ENCODE data around the gene MYL12B.
"Not testable (repeated sequence)": the region's sequence is repeated elsewhere in the genome, so short reads cannot be mapped to it uniquely, and the experiment has no call there.

MYL12B gene

DNA sequence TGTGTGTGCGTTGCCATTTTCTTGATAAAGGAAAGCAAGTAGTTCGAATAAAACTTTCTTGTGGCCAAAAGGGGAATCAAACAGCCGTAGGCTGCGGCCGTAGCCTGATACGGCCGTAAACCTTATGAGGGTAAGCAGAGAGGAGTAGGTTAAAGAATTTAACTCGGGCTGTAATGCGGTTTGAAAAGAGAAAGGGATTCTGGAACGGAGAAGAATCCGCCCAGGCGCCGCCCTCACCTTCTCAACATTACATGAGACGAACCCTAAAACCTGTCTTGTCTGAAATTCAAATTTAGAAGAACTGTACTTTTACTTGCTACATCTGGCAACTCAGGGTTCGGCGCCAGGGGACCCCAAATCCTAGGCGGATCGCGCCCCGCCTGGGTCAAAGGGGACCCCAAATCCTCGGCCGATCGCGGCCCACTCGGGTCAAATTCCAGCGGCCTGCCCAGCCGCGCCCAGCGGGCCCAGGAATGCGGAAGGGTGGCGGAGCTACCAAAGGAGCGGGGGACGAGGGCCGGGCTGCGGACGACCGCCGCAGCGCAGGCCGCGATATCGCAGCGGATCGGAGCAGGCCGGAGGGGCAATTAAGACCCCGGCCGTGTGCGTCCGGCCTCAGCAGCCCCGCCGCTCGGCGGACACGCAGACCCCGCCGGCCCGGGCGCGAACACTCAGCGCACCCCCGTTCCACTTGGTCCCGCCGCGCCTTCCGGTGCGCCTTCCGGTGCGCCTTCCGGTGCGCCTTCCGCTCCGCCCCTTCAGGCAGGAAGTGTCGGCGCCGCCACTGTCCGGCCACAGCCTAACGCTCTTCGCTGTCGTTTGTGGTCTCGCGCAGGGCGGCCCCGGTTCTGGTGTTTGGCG, at the start of gene MYL12B:
TSS of gene MYL12B (plus strand) at position 761 of the 861 bp plus-strand sequence. CDS start 10,766 bp downstream, outside the sequence.
- peak; percentile 49 for DNase-seq

DNA sequence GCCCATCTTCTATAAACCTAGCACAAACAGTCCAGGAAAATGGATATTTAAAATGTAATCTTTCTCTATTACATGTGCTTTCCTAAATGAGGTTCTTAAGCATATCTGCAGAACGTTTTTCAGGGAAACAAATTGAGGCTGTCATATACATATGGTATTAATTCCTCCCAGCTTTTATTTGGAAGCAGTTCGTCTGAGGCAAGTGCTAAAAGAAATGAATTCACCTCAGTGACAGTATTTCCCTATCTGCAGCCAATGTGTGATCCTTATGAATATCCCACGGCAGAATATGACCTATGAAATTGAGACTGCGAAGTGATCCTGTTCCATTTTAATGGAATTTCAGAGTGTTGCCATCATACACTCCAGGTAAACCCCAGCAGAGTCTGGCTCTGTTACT, 49.3 kb upstream of the MYL12B start:
- DNase-seq = no peak

DNA sequence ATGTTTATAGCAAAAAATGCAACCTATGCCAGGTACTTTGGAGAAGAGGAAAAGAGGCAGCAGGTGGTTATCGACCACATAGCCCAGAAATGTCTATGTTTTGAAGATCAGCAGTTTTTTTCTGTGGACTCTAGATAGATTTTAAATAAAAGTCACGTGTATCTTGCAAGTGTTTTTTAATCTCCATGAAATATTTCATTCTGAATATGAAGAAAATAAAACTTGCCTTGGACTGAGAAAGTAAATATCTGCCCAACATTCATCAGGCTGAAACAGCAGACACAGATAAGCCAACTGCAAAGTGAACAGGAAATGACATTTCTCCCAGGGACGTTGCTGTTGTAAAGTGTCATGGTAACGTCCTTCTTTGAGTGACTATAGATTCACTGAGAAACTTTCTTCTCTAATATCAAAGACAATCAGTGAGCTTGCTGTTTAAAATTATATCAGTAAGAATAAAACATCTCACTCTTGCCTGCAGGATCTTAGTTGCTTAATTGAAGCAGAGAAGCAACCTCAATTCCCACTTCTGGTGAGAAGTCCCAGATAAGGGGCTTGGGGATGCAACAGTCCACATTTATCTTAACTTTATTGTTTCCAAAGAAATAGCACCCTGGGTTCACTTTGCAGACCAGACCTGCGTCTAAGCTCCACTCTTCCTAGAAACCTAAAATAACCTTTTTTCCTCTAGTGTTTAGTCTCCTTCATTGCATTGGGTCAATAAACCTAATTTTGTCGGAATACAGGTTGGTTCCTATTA, 48.5 kb upstream of the MYL12B start:
- no peak for DNase-seq

DNA sequence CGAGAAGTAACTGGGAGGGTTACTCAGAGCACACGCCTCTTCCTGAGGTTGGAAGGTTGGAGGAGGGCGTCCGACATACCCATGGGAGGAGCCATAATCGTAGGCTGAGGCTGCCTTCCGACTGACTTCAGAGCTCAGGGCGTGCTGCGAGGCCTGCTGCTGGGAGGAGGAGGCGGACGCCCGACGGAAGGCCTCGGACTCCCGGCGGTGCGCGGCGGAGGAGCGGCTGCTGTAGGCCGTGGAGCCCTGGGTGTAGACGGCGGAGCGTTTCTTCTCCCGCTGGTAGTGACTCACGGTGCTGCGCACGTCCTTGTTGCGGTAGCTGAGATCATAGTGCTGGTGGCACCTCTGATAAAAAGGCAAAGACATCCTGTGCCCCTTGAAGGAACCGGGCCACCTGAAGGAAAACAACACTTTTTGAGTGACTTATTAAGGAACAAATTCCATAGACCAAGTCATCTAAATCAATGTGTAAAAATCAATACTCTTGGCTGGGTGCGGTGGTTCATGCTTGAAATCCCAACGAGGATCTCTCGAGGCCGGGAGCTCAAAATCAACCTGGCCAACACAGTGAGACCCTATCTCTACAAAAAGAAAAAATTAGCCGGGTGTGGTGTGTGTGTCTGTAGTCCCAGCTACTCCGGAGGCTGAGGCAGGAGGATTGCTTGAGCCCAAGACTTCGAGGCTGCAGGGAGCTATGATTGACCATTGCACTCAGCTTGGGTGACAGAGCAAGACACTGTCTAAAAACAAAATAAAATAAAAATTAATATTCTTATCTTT, 46.9 kb upstream of the MYL12B start:
- DNase-seq = no peak

DNA sequence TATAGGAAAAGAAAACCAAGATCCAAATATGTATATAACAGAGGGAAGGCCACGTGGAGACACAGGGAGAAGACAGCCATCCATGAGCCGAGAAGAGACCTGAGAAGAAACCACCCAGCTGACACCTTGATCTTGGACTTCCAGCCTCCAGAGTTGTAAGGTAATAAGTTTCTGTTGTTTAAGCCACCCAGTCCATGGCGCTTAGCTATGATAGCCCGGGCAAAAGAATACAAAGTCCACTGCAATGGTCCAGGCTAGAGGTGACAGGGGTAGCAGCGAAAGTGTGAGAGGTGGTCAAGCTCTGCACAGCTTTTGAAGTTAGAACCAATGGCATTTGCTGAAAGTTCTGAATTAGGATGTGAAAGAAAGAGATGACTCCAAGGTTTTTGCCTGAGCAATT, 44.9 kb upstream of the MYL12B start:
- no peak for DNase-seq

DNA sequence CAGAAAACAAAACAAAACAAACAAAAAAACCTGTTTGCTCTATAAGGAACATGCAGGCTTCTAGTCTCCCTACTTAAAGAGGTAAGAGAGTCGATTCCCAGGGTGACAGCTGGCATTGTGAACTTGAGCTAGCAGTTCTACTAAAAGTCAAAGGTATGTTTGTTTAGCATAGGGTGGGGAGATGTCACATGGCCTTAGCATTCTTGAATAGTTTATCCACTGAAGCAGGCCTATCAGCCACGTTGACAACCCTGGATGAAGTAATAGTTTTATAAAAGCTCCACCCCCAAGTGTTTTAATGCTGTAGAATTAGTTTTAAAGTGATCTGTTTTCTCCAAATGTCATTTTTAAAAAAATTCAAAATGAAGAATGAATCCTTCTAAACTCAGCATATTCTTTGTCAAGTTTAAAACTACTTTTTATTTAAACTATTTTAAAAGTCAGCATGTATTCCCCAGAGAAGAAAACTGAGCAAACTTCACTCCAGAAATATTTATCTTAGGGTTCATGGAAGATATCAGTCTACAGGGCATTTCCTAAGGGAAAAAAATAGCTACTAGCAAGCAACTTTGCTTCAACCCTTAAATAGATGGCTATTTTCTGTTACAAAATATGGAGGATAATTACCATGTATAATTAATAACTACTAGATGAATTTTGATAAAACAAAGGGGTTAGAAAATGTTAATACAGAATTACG, 43.8 kb upstream of the MYL12B start:
- no peak for DNase-seq

DNA sequence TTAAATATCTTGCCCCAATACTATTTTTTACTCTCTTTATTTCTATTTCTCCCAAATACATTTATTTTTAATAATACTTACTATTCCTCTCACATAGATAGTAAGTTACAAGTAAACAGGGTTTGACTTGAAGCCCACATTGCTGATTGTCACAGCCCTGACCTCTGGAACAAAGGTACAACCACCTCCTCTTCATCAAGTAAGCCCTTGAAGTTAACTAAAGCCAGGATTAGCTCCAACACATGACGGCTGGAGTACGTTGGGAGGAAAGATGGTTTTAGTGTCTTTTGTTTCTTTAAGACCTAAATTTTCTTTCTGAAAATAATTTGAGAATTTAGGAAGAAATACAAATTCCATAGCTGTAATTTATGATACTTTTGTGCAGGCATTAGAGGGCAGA, 43.1 kb upstream of the MYL12B start:
- no peak for DNase-seq

DNA sequence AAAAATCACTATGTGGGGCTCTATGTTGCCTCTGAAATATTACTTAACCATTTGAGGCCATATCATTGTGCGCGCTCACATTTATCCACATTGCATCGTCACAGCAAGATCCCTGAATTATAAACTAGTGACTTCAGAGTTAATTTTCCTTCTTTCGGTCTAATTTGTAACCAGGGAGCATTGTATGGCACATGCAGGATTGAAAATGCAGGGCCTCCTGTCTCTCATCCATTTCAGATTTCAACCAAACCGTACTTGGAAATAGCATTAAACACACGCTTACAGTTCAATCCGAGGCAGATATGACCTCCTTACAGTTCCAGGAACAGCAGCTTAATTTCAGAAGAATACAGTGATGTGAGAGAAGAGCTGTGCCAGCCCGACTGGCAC, 42.7 kb upstream of the MYL12B start:
- no peak for DNase-seq

DNA sequence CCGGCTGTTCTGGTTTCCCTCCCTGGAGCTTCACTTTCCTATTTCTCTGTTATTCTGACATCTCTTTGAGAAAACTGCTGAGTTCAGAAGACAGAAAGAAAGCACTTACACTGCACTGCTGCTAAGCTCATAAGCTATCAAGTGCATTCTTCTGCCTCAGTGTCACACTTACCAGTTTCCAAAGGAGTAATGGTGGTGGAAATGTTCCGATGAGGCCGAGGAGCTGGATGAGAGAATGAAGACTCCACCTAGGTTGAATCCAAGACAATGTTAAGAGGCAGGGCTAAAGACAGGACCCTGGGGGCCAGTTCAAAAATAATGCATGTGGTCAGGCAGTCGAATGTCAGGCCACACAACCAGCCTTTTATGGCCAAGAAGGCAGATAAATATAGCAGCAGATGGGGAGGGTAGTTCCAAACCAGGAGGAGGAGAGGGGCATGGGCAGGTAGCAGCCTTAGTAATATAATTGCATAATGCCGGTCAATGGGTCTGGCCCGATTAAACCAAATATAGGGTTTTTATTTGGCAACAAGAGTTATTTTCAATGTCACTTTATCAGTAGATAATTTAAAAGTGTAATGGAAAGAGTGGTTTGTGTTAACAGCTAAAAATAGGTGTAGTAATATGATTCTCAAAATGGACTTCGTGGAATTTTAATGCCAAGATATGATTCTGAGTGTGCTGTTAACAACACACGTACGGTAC, 42.1 kb upstream of the MYL12B start, which contains the start of gene MYOM1:
TSS of gene MYOM1 (minus strand) at position 338 of the 705 bp plus-strand sequence. CDS start 4,745 bp downstream, outside the sequence.
- no peak for DNase-seq

DNA sequence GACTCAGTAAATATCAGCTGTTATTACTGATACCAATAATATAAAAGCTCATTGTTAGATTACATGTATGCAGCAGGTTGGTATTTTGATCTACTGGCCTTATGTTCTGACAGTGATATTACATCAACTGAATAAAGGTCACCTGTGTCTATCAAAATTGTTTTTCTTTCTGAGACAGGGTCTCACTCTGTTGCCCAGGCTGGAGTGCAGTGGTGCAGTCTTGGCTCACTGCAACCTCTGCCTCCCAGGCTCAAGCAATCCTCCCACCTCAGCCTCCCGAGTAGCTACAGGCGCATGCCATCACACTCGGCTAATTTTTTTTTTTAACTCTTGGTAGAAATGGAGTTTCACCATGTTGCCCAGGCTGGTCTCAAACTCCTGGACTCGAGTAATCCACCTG, 41.1 kb upstream of the MYL12B start:
- not testable (repeated sequence) for DNase-seq

DNA sequence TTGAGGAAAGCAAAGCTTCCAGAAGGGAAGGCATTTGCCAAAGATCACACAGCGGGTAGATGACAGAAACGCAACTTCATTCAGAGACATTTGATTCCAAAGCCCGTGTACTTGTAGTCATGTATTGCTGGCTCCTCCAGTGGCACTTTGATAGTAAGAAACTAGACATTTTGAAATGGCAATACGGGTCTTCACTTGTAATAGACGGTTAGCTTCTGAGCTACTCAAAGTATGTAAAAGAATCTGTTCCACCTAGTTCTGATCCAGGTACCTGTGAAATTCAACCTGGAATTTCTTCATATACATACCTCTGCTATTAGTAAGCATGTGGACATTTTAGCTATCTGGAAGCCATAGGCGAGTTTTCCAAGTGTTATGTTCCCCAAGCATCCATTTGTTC, 40.4 kb upstream of the MYL12B start:
- no peak for DNase-seq

DNA sequence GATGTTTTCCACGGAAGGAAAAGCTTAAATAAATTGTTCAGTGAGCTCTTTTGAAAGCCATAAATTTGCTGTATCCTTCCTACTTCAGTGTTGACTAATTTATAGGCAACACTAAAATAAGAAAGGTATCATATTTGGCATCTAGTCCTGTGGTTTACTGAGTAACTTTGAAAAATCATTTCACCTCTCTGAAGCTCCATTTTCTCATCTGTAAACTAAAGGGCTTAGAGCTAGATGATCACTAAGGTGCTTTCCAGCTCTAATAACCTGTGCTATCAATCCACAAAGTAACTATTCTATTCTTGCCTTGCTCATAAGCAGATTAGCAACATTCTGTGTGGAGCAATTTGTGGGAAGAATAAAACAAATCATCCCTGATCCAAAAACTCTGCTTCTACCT, 38.6 kb upstream of the MYL12B start:
- no peak for DNase-seq

DNA sequence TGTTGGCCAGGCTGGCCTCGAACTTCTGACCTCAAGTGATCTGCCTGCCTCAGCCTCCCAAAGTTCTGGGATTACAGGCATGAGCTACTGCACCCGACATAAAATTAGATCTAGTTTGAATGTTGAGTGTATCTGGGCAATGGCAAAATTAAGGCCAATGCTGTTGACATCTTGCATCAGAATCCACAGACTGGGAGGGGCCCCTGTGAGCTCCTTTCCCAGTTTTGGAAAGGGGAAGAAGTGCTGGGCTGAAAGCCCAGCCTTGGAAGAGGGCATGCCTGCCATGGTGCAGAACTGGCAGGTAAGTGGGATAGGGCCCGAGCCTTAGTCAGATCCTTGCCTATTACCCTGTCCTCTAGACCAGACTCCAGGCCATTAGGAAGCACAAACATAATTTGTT, 37.7 kb upstream of the MYL12B start:
- DNase-seq = no peak

DNA sequence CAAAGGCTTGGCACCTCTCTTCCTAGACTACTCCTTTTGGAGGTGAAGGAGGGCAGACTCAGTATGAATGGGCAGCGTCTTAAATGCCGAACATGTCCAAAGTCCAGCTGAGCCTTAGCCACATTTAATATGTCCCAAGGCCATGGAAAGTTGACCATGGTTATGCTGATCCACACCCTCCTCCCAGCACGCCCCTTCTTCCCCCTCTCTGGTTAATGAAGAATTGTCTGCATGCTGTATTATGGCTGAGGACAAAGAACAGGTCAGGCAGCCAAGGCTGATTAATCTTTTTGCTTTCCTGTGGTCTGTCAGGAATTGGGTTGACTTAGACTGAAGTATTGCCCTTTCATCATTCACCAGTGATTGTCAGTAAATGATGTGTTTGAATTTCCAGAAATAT, 36.3 kb upstream of the MYL12B start:
- DNase-seq = no peak

DNA sequence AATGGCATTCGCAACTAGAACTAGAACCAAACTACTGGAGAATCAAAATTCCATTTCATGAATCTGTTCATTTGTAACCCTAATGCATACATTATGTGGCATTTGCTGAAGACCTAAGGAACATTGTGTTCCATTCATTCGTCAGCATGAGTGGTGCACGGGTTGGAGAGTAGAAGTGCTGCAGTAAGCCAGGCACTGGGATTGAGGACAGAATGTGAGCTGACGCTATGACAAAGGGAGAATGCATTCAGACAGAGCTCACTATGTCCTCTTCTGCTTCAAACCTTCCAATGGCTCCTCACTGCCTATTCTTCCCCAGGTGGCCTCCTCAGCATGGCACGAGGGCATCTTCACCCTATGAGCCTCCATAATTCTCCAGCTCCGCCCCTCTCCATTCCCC, 35.9 kb upstream of the MYL12B start:
- no peak for DNase-seq

DNA sequence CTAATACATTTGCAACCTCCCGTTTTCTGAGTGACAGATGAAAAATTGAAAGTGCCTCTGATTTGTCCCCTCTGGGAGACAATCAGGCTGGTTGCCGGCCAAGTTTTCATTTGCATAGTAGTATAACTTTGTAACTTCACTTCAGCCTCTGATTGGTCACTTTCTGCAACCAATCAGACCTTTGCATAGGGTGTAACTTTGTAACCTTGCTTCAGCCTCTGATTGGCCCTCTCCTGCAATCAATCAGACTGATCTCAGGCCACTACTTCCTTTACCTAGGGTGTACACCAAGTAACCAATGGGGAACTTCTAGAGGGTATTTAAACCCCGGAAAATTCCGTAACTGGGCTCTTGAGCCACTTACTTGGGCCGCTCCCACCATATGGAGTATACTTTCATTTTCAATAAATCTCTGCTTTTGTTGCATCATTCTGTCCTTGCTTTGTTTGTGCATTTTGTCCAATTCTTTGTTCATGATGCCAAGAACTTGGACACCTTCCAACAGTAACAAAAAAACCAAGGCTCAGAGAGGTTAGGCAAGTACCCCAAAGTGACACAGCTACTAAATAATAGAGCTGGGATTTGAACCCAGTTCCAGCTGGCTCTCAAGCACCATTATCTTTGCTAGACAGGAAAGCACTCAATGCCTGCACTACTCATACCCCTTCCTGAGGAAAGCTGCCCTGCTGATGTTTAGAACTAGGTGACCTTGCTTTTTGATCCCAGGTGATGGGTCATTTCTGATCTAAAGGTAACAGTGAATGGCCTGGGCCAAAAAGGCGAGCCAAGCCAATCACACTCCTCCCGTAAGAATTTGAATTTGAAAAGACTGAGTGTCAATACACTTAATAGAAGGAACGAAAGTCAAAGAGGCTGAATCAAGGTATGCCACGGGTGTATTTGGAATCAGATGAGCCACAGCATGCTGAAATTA, 31.3 kb upstream of the MYL12B start:
- DNase-seq = no peak

DNA sequence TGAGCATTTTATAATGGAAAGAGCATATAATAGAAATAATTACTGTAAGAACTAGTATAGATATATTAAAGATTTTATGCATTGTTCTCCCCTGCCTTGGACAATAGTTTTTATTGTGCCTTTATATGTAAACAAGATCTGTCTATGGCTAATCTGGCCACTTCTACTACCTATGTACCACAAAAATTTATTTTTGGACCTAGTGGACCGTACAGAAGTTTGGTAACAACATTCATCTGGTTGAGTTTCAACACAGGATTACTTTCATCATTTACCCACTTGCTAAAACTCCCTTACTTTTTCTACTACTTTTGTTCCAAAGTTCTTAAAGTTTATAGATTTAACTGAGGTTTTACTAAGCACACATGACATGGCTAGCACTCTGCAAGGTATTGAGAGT, 28.9 kb upstream of the MYL12B start:
- no peak for DNase-seq

DNA sequence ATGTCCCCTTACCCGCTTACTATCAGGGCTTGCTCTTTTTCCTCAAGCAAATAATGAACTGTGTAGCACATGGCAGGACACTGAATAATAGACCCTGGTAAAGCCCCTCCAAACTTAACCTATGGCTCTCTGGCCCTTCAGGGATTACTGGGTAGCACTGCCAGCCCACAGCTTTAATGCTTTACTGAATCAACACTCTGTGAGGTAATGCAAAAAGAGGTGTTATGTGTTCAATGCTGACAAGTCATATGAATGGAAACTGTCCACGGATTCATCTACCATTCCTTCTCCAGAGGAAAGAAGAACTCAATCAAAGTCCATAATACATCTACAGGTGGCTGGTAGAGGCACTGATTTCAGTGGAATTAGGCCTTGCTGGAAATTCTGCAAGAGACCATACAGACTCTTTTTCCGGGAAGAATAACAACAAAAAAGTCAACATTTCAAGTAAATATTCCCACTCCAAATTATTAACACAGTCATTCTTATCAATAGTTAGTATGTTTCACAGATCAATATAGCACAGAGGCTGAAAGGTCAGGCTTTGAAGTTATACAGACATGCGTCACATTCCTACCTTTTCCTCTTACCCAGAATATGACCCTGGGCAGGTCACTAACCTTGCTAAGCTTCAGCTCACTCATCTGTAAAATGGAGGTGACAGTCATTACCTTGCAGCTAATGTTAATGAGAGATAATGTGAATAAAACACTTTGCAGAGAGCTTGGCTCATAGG, 28.3 kb upstream of the MYL12B start:
- DNase-seq = no peak

DNA sequence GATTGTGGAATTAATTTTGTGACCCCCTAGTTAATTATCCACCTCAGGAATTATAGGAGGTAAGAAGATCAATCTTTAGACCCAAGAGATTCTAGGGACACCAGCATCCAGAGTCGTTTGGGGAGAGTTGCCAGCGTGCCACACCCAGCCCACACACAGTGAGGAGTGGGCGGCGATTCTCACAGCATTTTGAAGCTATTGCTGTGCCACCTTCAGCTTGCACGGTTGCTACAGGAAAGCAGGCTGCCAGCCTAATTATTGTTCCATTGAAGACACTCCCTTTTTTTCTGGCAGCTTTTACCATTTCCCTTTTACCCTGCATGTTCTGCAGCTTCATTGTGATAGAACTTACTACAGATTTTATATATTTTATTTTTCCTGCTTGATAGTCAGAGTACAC, 27.5 kb upstream of the MYL12B start:
- DNase-seq = no peak

DNA sequence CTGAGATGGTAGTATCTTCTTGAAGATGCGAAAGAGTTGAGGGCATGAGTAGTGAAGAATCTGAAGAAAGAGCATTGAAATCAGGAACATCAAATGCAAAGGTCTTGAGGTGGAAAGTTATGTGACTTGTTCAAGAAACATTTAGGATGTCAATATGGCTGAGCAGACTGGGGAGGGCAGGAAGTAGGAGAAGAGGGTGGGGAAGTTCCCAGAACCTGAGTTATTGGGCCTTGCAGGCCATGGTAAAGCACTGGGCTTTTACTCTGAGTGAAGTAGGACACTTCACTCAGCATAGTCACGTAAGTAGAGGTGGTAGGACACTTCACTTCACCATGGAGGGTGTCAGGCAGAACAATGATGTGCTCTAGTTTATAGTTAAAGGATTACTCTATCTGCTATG, 26.1 kb upstream of the MYL12B start:
- DNase-seq = no peak
